AG10803 (cell line): ENCODE data around the gene SLC17A8.
A peak's percentile ranks its signal among the peaks of the same experiment; 100 is the strongest.
"Not testable (repeated sequence)": the region's sequence is repeated elsewhere in the genome, so short reads cannot be mapped to it uniquely, and the experiment has no call there.

Experiments
- DNase-seq: peaks from one replicate; pipeline ENCODE4 v3.0.0; 2010; ENCODE audit warnings: low read depth
- H3K4me3 ChIP-seq: 2 replicates; pipeline ENCODE4 v1.5.1; 2011; ENCODE audit warnings: mild to moderate bottlenecking, low read length, control low read depth
- CTCF ChIP-seq: conservative IDR thresholded peaks from 2 replicates; pipeline ENCODE4 v1.5.1; 2011; ENCODE audit warnings: mild to moderate bottlenecking, low read length, control low read depth, inconsistent platforms

The SLC17A8 gene

GRCh38 chr12:100422646-100423045, 65.8 kb downstream of the SLC17A8 start:
- TF ChIP-seq CTCF: no peak
- no peak overlapping the region for H3K4me3 ChIP-seq
- no peak for DNase-seq

GRCh38 chr12:100426145-100426544, 69.3 kb downstream of the SLC17A8 start:
- no peak overlapping the region for H3K4me3 ChIP-seq
- no peak for TF ChIP-seq CTCF
- DNase-seq: no peak

GRCh38 chr12:100427078-100427477, 70.2 kb downstream of the SLC17A8 start:
- peak; percentile 44 for DNase-seq
- TF ChIP-seq CTCF: no peak
- no peak overlapping the region for H3K4me3 ChIP-seq

- H3K4me3 ChIP-seq: not testable (repeated sequence)
These were observed 73.4 kb downstream of the SLC17A8 start for GRCh38 chr12:100430251-100430650.

GRCh38 chr12:100433701-100434100, 76.8 kb downstream of the SLC17A8 start:
- no peak overlapping the region for H3K4me3 ChIP-seq
- no peak for DNase-seq
- TF ChIP-seq CTCF: no peak

More at GRCh38 chr12:100430251-100430650, 73.4 kb downstream of the SLC17A8 start:
- DNase-seq: not testable (repeated sequence)

GRCh38 chr12:100434177-100434576, 77.3 kb downstream of the SLC17A8 start:
- DNase-seq: no peak
- H3K4me3 ChIP-seq: no peak overlapping the region

GRCh38 chr12:100435957-100436356, 79.1 kb downstream of the SLC17A8 start:
- DNase-seq: no peak
- H3K4me3 ChIP-seq: no peak overlapping the region
- no peak for TF ChIP-seq CTCF

More at GRCh38 chr12:100434177-100434576, 77.3 kb downstream of the SLC17A8 start:
- TF ChIP-seq CTCF: no peak

GRCh38 chr12:100437038-100437841, 80.4 kb downstream of the SLC17A8 start:
- no peak overlapping the region for H3K4me3 ChIP-seq
- TF ChIP-seq CTCF: no peak
- DNase-seq: no peak
